SJCRH30 (cell line): Measurements from ENCODE around the gene PHLDB1. TPM values are rescaled to one million over a fixed set of nuclear protein-coding genes. Genes with fewer than 3 reads are reported as not detected.

ENCODE experiments used
- DNase-seq, 2 experiments: peaks; one replicate each; pipeline ENCODE4 v3.0.0-alpha.2; 2015 to 2020
- H3K27ac ChIP-seq: fragments of 250-450 bp; sonication (Bioruptor Pico); 2 replicates; pipeline ENCODE4 v1.5.1; 2020; ENCODE audit warnings: mild to moderate bottlenecking, moderate library complexity
- H3K27me3 ChIP-seq: fragments of 250-450 bp; sonication (Bioruptor Pico); 2 replicates; pipeline ENCODE4 v1.5.1; 2020; ENCODE audit warnings: mild to moderate bottlenecking, moderate library complexity
- H3K36me3 ChIP-seq: fragments of 250-450 bp; sonication (Bioruptor Pico); 2 replicates; pipeline ENCODE4 v1.5.1; 2020; ENCODE audit warnings: mild to moderate bottlenecking, moderate library complexity
- H3K4me1 ChIP-seq: fragments of 250-450 bp; sonication (Bioruptor Pico); 2 replicates; pipeline ENCODE4 v1.5.1; 2020; ENCODE audit warnings: mild to moderate bottlenecking, moderate library complexity
- H3K4me3 ChIP-seq: fragments of 250-450 bp; sonication (Bioruptor Pico); 2 replicates; pipeline ENCODE4 v1.5.1; 2020; ENCODE audit warnings: mild to moderate bottlenecking, moderate library complexity
- H3K9me3 ChIP-seq: fragments of 250-450 bp; sonication (Bioruptor Pico); replicated peaks from 2 replicates; pipeline ENCODE4 v1.5.1; 2020; ENCODE audit warnings: mild to moderate bottlenecking, moderate library complexity
- total RNA-seq: library from RNA; depleted of rRNA; stranded (reverse); fragments of >200 nt; shearing (Covaris generic); gene quantifications from 2 replicates; pipeline ENCODE4 v1.2.3, GENCODE V29; 2014

The PHLDB1 gene
- total RNA-seq, 1 experiment from 2014 or later: 21.6 TPM

- Histone ChIP-seq H3K27ac (no peak overlapping the region), H3K27me3 (no peaks in the 10 kb centered on the region), H3K4me1 (no peaks in the 10 kb centered on the region), H3K4me3 (no peak overlapping the region), H3K36me3 (peaks cover 7% of the 10 kb centered on the region; the same call in 1 of the 2 replicates), H3K9me3 (no peaks in the 10 kb centered on the region)
- no peak for DNase-seq
Measured at GRCh38 chr11:118651820-118652219, 44.4 kb downstream of the PHLDB1 start.

GRCh38 chr11:118652681-118653181, 45.3 kb downstream of the PHLDB1 start:
- H3K4me1 ChIP-seq: no peaks in the 10 kb centered on the region
- no peak overlapping the region for H3K27ac ChIP-seq
- no peaks in the 10 kb centered on the region for H3K9me3 ChIP-seq
- peaks cover 7% of the 10 kb centered on the region; the same call in 1 of the 2 replicates for H3K36me3 ChIP-seq
- no peak overlapping the region for H3K4me3 ChIP-seq
- no peaks in the 10 kb centered on the region for H3K27me3 ChIP-seq
- peak in 1 of 2 experiments; percentile 42 for DNase-seq

- Histone ChIP-seq H3K4me3 (no peak overlapping the region), H3K4me1 (no peaks in the 10 kb centered on the region), H3K27ac (no peak overlapping the region), H3K36me3 (peaks cover 7% of the 10 kb centered on the region; the same call in 1 of the 2 replicates), H3K27me3 (no peaks in the 10 kb centered on the region), H3K9me3 (no peaks in the 10 kb centered on the region)
- no peak for DNase-seq
Measured at GRCh38 chr11:118653684-118654390, 46.4 kb downstream of the PHLDB1 start.

GRCh38 chr11:118655486-118656190, 48.2 kb downstream of the PHLDB1 start:
- no peak for DNase-seq
- 0 out of 2 replicates have a peak, but pooled peaks cover 2% of the 10 kb centered on the region for H3K36me3 ChIP-seq
- no peak overlapping the region for H3K27ac ChIP-seq
- no peaks in the 10 kb centered on the region for H3K9me3 ChIP-seq
- H3K4me1 ChIP-seq: no peaks in the 10 kb centered on the region
- no peaks in the 10 kb centered on the region for H3K27me3 ChIP-seq
- no peak overlapping the region for H3K4me3 ChIP-seq

- no peak overlapping the region for H3K27ac ChIP-seq
- no peaks in the 10 kb centered on the region for H3K4me1 ChIP-seq
- no peak overlapping the region for H3K4me3 ChIP-seq
- H3K9me3 ChIP-seq: no peaks in the 10 kb centered on the region
- no peak for DNase-seq
- 0 out of 2 replicates have a peak, but pooled peaks cover 2% of the 10 kb centered on the region for H3K36me3 ChIP-seq
- no peaks in the 10 kb centered on the region for H3K27me3 ChIP-seq
Measured at GRCh38 chr11:118656563-118657165, 49.2 kb downstream of the PHLDB1 start.

DNA sequence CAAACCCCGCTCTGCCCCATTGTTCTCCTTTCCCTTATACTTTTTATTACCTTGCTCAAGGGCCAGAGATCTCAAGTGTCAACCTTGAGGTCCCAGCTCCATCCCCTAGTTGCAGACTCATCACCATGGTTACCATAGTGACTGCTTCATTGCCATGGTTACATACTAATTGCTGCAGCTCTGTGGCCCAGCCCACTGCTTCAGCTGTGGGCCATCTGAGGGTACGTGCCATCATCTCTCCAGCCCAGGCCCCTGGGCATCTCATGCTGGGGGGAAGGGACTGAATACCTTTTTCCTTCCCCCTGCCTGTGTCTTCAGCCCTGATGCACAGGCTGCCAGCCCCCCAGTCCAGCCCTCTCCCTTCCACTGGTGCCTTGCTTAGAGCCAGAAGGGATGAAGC, 49.8 kb downstream of the PHLDB1 start:
- Histone ChIP-seq H3K36me3 (0 out of 2 replicates have a peak, but pooled peaks cover 2% of the 10 kb centered on the region), H3K27me3 (no peaks in the 10 kb centered on the region), H3K4me1 (no peaks in the 10 kb centered on the region), H3K4me3 (no peak overlapping the region), H3K27ac (no peak overlapping the region), H3K9me3 (no peaks in the 10 kb centered on the region)
- no peak for DNase-seq

DNA sequence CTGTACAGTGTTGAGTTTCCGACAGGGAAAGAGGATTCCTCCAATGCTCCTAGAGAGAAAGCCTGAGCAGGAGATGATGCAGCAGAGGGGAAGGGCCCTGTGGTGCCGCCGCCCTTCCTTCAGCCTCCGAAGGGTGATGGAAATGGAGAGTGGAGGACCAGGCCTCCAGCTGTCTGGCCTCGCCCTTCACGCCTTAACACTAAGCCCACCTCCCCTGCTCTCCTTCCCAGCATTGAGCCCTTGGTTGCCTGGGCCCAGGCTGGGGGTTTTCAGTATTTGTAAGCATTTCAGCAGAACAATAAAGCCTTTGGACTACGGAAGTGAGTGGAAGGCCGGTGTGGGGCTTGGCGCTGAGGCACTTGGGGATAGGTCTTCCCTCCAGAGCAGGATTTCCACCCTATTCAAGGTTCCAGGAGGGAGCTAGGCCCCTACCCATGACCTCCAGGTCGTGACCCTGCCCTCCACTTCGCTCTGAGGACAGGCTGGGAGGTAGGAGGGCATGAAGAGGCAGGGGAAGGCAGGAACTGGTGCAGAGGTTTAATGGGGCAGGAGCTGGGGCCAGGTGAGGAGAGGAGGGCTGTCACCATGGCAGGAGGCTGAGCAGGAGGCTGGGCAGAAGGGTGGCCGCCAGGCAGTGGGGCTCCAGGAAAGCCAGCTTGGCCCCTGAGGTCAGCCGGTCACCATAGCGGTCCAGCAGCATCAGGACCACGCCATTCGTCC, 50.5 kb downstream of the PHLDB1 start:
- Histone ChIP-seq H3K27me3 (no peaks in the 10 kb centered on the region), H3K27ac (no peak overlapping the region), H3K4me3 (no peak overlapping the region), H3K9me3 (no peaks in the 10 kb centered on the region), H3K4me1 (no peaks in the 10 kb centered on the region), H3K36me3 (0 out of 2 replicates have a peak, but pooled peaks cover 2% of the 10 kb centered on the region)
- DNase-seq: no peak

DNA sequence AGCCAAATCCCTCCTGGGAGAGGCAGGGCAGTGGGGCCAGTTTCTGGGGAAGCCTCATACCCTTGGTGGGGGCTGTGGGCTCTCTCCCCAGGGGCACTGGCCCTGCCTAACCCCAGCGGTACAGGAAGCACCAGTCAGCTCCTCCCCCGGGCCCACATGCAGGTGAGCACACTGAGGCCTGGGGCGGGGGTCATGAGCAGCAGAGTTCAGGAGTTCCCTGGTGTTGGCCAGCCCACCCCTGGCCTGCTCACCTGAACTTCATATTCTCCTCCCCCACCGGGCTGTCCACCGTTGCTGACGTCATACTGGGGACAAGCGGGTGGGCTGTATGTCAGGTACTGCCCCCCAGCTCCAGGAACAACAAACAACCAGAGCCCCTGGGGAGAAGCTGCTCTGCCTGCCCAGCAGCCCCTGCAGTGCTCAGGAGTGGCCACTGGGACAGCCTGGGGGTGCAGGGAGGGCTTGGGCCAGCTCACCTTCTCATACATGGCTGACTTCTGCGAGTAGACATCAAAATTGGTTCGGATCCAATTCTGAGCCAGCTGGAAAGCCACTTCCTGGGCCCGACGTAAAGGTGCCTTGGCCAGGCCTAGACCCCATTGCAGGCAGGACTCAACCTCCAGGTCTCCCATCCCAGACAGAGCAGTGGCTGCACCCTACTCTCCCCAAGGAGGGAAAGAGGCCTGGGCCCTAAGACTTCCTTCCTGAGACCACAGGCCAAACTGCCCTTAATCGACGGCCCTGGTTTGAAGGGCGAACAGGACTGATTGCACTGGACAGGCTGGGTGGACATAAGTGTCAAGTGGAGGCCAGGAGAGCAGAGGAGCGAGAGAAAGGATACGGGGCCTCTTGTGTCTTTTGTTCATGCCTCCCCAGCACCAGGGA, 51.3 kb downstream of the PHLDB1 start:
- DNase-seq: no peak
- Histone ChIP-seq H3K27ac (no peak overlapping the region), H3K27me3 (no peaks in the 10 kb centered on the region), H3K9me3 (no peaks in the 10 kb centered on the region), H3K4me3 (no peak overlapping the region), H3K36me3 (0 out of 2 replicates have a peak, but pooled peaks cover under 1% of the 10 kb centered on the region), H3K4me1 (no peaks in the 10 kb centered on the region)

- DNase-seq: peak; percentile 86 to 87
- H3K27ac ChIP-seq: no peak overlapping the region
- H3K4me1 ChIP-seq: no peaks in the 10 kb centered on the region
- H3K36me3 ChIP-seq: no peaks in the 10 kb centered on the region
- H3K9me3 ChIP-seq: no peaks in the 10 kb centered on the region
- no peaks in the 10 kb centered on the region for H3K27me3 ChIP-seq
- H3K4me3 ChIP-seq: no peak overlapping the region
Measured at GRCh38 chr11:118659314-118659952, 52.0 kb downstream of the PHLDB1 start.

DNA sequence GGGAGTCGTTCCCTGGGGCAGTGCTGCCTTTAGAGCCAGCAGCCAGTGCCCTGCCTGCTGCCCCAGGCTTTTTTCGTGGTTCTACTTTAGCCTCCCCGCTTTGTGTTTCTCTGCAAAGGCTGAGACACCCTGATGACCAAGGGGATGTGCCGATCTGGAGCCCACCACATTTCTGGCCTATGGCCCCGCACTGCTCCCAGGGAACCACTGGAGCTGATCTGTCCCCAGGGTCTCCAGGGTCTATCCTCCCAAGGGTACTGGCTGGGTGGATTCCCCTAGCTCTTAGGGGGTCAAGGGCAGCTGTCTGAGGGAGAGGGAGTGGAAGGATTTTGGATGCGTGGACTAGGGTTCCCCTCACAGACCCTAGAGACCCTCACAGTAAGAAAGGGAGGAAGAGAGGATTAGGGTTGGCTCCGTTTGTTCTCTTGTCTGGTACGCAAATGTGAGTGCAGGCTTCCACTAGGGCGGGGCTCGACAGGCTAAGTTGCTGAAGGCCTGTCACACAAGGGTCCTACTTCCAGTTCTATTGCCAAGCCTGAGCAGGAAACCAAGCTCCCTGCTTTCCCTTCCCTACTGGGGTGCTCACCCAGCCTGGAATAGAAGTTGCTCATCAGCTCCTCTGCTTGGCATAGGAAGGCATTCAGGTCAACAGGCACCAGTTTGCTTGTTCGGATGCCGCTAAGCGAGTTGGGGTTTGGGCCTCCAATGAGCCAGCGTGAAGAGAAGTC, 52.7 kb downstream of the PHLDB1 start:
- Histone ChIP-seq H3K36me3 (no peaks in the 10 kb centered on the region), H3K27me3 (no peaks in the 10 kb centered on the region), H3K9me3 (no peaks in the 10 kb centered on the region), H3K27ac (no peak overlapping the region), H3K4me3 (no peak overlapping the region), H3K4me1 (no peaks in the 10 kb centered on the region)
- no peak for DNase-seq

- Histone ChIP-seq H3K27ac (no peak overlapping the region), H3K4me3 (no peak overlapping the region), H3K36me3 (no peaks in the 10 kb centered on the region), H3K27me3 (no peaks in the 10 kb centered on the region), H3K4me1 (no peaks in the 10 kb centered on the region), H3K9me3 (no peaks in the 10 kb centered on the region)
- no peak for DNase-seq
Measured at GRCh38 chr11:118660681-118661424, 53.4 kb downstream of the PHLDB1 start.
